Ramos (cell line): ENCODE results near the gene NR1D1.

Experiments used
- in situ Hi-C: fragments of 300-500 bp; cut with MboI; formaldehyde crosslinking; loops from one replicate; pipeline ENCODE4 v1.14.3; 2022; ENCODE audit warnings: low sequenced_read_pairs; ENCODE audit not compliant: unreplicated experiment

The NR1D1 gene

GRCh38 chr17:40097931-40098845 is 2.2 kb downstream of the NR1D1 start:
- in situ Hi-C loops: no loop called here

GRCh38 chr17:40097087-40097486 is 3.3 kb downstream of the NR1D1 start:
- in situ Hi-C loops: no loop called here

GRCh38 chr17:40095944-40096791 is 4.2 kb downstream of the NR1D1 start:
- in situ Hi-C loops: no loop called here

- in situ Hi-C loops: no loop called here
Measured at GRCh38 chr17:40095351-40095943, 4.9 kb downstream of the NR1D1 start.

GRCh38 chr17:40094874-40095273 is 5.5 kb downstream of the NR1D1 start:
- in situ Hi-C loops: no loop called here

- in situ Hi-C loops: no loop called here
Measured at GRCh38 chr17:40093580-40094201, 6.7 kb downstream of the NR1D1 start.

- in situ Hi-C loops: no loop called here
Measured at GRCh38 chr17:40093005-40093579, 7.3 kb downstream of the NR1D1 start.

- in situ Hi-C loops: no loop called here
Measured at GRCh38 chr17:40092581-40092980, 7.8 kb downstream of the NR1D1 start.

- in situ Hi-C loops: no loop called here
Measured at GRCh38 chr17:40091691-40092397, 8.5 kb downstream of the NR1D1 start.

GRCh38 chr17:40090237-40091119 is 9.9 kb downstream of the NR1D1 start:
- in situ Hi-C loops: no loop called here

- in situ Hi-C loops: loop anchor here (5.0 kb wide), 1 partner anchor 77 kb away; no protein-coding TSS in a partner anchor
Measured at GRCh38 chr17:40089077-40089895, 11.1 kb downstream of the NR1D1 start.

- in situ Hi-C loops: loop anchor here (5.0 kb wide), 1 partner anchor 76 kb away; no protein-coding TSS in a partner anchor
Measured at GRCh38 chr17:40087903-40088718, 12.3 kb downstream of the NR1D1 start.

- in situ Hi-C loops: loop anchor here (5.0 kb wide), 1 partner anchor 75 kb away; no protein-coding TSS in a partner anchor
Measured at GRCh38 chr17:40087049-40087794, 13.2 kb downstream of the NR1D1 start.

GRCh38 chr17:40086150-40087044 is 14.0 kb downstream of the NR1D1 start:
- in situ Hi-C loops: loop anchor here (5.0 kb wide), 1 partner anchor 74 kb away; no protein-coding TSS in a partner anchor

- in situ Hi-C loops: no loop called here
Measured at GRCh38 chr17:40084477-40084876, 15.9 kb downstream of the NR1D1 start.
